ENCODE results near the gene LCN1.
"Not testable (repeated sequence)": the region's sequence is repeated elsewhere in the genome, so short reads cannot be mapped to it uniquely, and the experiment has no call there.

The LCN1 gene

GRCh38 chr9:135524130-135524861 lies 3.1 kb downstream of the LCN1 start:
- DNase-seq, result no peak

DNA sequence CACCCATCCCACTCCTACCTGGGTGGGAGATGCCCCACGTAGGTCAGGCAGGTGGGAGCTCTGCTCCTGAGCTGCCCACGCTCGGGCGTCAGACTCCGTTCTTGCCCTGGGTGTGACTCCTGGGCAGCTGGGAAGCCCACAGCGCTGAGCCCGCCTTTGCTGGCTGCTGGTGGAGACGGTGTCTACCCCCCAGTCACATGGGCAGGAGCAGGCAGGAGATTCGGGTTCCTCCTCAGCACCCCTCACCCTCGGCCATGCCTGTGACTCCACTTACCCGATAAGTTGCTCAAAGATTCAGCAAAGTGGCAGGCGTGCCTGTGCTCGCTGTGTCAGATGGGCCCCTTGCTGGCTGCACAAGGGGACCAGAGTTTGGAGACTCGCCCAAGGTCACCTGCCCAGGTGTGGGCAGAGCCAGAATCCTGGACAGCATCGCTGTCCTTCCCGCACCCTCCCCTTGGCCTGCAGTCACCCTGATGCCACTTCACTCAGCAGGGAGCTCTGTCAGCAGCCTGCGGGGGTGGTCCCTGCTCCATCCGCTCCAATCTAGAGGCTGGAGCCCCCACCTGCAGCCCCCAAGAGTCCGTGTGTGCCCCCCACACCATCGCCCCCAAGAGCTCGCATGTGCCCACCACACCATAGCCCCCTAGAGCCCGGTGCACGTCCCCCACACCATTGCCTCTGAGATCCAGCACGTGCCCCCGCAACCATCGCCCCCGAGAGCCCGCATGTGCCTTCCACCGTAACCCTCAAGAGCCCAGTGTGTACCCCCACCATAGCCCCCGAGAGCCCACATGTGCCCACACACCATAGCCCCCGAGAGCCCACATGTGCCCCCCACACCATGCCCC lies 4.2 kb downstream of the LCN1 start:
- DNase-seq, result no peak

- no peak for DNase-seq
Observed at GRCh38 chr9:135526089-135526729, 5.0 kb downstream of the LCN1 start.

DNA sequence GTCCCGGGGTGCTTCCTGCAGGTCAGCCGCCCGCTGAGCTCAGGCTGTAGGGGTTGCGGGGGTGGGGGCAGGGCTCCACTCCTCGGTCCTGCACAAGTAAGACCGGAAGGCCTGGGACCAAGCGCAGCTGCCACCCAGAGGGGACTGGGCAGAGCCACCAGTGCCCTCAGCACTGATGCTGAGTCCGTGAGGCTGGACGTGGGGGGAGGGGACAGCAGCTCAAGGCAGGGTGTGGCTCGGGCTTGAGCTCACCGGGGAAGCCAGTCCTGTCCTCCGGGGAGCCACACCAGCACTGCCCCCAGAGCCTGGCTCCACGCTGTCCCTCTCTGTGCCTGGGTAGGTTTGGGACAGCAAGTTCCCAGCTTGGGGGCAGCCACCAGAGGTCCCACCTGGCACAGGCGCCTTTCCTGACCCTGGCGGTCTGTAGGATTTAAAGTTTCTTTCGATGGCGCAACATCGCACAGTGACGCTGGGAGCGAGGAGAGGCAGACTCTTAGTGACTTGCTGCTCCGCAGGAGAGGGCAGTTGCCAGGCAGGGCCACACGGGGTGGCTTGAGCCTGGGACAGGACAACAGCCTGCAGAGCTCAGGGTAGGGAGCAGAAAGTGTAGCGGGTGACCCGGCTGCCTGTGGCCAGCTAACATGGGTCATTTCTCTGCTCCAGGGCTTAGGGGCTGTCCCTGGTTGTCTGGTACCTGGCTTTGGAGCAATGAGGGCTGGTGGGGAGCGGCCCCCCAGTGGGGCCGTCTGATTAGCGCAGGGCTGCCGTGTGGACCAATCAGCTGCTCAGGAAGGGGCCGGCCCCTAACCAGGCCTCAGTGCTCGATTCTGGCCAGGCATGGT lies 5.7 kb downstream of the LCN1 start:
- DNase-seq, result peak in 1 of 2 experiments; percentile 16

GRCh38 chr9:135528842-135529435 lies 7.7 kb downstream of the LCN1 start:
- DNase-seq, result not testable (repeated sequence)

DNA sequence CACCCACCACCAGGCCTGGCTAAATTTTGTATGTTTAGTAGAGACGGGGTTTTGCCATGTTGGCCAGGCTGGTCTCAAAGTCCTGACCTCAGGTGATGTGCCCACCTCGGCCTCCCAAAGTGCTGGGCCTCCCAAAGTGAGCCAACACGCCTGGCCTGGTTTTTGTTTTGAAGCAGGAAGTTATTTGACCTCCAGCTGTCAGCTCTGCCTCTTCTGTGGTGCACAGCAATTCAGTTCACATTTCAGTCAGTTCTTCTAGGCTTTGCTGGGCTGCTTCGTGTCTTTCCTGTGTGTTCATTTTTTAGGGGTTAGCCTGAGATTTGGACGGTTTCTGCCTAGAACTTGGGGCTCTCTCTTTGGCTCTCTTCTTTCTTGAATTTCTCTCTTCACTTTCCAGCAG lies 8.9 kb downstream of the LCN1 start:
- no peak for DNase-seq

- no peak for DNase-seq
Observed at GRCh38 chr9:135531096-135531495, 9.9 kb downstream of the LCN1 start.

DNA sequence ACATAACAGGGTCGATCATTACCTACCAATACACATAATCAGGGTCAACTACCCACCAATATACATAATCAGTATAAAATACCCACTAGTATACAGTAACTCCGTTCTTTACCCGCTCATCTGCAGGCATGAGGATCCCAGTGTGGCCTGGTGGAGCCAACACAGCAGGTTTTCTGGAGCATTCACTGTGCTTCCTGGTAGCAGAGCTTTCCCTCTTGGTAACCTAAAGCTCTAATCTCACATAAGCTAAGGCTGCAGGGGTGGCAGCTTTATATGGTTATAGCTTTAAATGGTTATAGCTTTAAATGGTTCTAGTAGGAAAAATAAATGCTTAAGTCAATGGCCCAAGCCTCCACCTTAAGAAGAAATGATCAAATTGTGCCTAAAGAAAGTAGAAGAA lies 11.9 kb downstream of the LCN1 start:
- no peak for DNase-seq

- DNase-seq, result no peak
Observed at GRCh38 chr9:135533674-135534073, 12.4 kb downstream of the LCN1 start.

DNA sequence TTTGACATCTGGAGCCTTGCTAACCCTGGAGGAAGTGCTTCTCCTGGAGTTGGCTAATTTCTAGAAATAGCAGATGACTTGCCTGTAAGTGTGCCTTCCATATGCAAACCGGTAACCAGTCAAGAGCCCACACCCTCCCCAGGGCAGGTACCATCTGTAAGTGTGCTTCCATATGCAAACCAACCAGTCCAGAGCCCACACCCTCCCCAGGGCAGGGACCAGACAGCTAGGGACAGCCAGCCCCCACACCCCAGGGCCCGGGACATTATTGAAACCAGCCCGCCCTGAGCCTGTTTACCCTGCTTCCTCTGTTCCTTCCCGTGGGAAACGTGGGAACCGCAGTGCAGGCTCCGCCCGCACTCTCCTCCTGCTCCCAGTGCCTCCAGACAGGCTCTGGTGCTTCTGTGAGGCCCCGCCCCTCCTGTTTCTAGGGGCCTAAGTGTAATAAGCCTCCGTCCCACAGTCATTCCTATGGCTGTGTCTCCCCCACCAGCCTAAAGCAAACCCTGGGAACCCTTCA lies 13.0 kb downstream of the LCN1 start:
- DNase-seq, result not testable (repeated sequence)

- DNase-seq, result not testable (repeated sequence)
Observed at GRCh38 chr9:135534826-135535225, 13.6 kb downstream of the LCN1 start.

- not testable (repeated sequence) for DNase-seq
Observed at GRCh38 chr9:135535631-135536030, 14.4 kb downstream of the LCN1 start.

- no peak for DNase-seq
Observed at GRCh38 chr9:135536216-135536615, 15.0 kb downstream of the LCN1 start.

DNA sequence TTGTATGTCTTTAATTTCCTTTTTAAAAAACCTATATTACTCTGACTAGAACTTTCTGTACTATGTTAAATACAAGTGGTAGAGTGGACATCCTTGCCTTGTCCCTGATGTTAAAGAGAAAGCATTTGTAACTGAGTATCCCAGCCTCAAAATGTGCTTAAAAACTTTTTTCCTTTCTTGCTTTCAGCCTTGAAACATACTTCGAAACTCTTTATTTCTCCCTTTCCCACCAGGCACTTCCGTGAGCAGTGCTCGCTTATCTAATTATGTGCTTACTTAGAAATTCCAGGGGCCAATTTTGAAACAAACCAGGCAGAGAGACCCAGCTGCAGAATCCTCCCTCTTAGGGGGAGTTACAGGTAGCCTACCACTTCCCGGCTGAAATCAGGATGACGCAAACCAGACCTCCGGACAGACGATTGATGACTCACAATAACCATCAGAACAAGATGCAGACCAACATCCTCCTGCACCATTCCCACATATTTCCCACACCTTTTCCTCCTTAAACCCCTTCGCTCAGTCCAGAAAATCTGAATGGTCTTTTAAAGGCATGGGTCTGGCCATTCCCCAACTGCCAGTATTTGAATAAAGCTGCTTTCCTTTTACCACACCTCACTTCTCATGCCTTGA lies 22.1 kb downstream of the LCN1 start:
- DNase-seq, result peak in 1 of 2 experiments; percentile 21

DNA sequence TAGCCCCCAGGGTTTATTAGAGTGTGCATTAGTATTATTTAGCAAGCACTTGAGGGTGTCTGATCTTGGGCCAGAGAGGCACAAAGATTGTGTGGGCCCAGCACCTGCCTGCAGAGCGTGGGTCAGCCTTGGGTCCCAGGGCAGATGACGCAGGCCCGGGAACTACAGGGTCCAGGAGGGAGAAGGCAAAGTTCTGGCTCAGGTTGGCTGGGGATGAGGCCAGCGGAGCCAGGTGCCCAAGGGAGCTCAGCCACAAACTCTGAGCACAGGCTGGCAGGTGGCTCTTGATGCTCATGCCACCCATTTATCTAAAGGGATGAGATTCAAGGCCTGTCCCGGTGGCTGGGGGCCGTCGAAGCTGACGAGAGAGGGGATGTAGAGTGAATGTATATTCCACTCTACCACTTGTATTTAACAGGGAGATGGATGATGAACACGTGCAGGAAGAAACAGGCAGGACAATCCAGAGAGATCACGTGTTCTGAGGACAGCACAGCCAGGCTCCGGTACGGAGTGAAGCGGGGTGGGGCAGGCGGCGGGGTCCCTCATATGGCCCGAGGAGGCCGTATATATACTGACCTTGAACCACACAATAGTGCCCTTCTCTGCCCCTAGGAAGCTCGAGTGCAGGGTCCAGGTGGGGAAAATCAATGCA lies 23.9 kb downstream of the LCN1 start:
- no peak for DNase-seq

GRCh38 chr9:135545646-135546176 lies 24.5 kb downstream of the LCN1 start, which contains the start of gene OBP2A:
Gene OBP2A, plus strand, starts transcription at chr9:135546126. Its CDS starts 55 bp downstream, at chr9:135546181.
- not testable (repeated sequence) for DNase-seq

- not testable (repeated sequence) for DNase-seq
Observed at GRCh38 chr9:135546792-135547617, 25.8 kb downstream of the LCN1 start.

DNA sequence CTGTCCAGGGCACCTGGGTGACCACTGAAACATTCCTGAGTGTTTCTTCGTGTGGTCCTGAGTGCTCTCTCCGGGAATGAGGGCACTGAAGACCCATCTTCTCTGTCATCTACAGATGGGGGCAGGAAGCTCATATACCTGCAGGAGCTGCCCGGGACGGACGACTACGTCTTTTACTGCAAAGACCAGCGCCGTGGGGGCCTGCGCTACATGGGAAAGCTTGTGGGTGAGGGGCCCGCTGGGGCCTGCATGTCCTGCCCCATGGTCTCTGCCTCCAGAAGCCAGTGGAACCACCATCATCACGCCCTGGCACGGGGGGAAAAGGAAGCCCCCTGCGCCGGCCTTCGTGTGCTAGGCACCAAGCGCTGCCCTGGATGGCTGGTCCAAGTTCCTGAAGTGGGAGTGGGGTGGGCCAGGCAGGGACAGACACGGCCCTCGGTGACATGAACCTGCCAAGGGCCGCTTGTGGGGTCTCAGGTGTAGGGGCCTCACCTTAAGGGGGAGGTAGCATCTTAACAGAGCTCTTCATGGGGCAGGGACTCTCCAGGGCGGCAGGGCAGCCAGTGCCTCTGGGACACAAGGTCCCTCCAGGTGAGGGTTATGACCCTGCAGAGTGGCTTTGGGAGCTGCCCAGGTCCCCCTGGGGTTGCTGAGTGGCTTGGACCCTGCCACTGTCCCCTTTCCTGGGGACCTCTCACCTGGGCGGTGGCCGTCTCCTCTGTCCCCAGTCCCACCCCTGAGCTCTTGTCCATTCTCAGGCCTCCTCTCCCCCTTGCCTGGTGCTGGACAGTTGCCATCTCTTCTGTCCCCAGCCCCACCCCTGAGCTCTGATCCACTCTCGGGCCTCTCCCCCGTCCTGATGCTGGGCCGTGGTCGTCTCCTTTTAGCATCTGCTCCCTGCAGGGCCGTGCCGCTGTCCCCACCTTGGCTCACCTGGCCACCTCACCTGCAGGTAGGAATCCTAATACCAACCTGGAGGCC lies 26.8 kb downstream of the LCN1 start:
- no peak for DNase-seq
